ENCODE measurements around the gene PLIN4. TPM values are rescaled to one million over a fixed set of nuclear protein-coding genes. Genes with fewer than 3 reads are reported as not detected.

The PLIN4 gene
- total RNA-seq, 1 donor from 2014 or later = 0.64 TPM

DNA sequence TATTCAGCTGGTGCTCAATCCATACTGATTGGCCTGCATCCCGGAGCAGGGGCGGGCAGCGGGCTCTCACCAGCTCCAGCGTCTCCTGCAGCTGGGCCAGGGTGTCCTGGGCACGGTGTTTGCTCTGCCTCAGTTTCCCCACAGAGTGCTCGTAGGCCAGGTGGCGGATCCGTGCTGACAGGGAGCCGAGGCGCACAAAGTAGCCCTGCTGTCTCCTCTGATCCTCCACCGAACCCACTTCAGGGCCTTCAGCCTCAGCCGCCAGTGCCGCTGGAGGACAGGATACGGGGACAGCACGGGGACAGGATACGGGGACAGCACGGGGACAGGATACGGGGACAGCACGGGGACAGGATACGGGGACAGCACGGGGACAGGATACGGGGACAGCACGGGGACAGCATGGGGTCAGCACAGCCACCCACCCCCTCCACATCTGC is 7.3 kb upstream of the PLIN4 start:
- DNase-seq (ENCODE audit: low read depth in 2 of 2) = no peak

DNA sequence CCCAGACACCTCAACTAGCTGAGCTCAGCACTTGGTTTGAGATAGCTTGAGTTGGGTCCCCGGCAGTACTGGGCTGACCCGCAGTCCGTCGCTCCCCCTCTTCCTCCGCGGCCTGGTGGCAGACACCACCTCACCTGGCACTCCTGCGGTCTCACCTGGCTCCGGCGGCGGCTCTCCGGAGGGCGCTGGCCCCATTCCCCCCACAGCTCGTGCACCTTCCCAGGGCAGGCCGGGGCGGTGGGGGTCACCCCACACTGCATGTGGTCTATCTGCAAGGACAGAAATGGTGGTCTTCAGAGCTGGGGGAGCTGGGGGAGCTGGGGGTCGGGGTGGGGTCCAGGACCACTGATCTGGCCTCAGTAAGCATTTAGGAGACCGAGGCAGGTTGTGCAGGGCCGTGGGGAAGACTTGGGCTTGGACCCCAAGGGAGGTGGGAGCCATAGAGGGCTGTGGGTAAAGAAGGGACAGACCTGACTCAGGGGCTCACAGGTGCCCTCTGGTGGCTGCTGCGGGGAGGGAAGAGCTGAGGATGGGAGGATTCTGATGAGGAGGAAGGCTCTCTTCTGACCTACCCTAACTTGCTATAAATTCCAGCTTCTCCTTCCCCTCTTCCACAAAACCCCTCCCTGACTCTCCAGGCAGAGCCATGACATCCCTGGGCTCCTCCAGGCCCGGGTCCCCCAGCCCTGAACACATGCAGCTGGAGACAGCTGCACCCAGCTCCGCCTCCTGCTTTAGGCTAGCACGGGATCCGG is 6.7 kb upstream of the PLIN4 start:
- DNase-seq (ENCODE audit: low read depth in 2 of 2) = peak in 1 of 2 donors; percentile 50

- DNase-seq (ENCODE audit: low read depth in 2 of 2) = peak in 1 of 2 donors; percentile 56
Observed at GRCh38 chr19:4523306-4524110, 5.2 kb upstream of the PLIN4 start.

DNA sequence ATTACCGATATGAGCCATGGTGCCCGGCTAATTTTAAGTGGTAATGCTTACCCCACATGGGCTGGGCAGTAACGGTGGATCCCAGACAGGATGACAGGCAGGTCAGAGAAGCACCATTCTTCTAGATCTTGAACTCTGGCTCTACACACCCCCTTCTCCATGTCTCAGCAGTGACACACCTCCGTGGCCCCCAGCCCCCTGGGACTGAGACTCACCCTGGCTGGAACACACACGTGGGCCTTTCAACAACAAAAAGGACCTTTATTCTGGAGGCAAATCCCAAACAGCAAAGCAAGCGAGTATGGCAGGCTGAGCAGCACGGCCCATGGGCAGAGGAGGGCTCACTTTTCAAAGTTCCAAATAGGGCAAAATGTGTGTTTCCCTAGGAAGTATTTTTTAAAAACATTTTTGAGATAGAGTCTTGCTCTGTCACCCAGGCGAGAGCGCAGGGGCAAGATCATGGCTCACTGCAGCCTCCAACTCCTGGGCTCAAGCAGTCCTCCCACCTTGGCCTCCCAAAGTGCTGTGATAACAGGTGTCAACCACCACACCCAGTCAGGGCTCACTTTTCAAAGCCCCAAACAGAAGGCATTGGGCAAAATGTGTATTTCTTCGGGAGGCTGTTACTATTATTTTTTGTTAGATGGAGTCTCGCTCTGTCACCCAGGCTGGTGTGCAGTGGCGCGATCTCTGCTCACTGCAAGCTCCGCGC is 4.2 kb upstream of the PLIN4 start:
- DNase-seq (ENCODE audit: low read depth in 2 of 2) = no peak

GRCh38 chr19:4521888-4522242 is 3.6 kb upstream of the PLIN4 start:
- no peak for DNase-seq (ENCODE audit: low read depth in 2 of 2)

DNA sequence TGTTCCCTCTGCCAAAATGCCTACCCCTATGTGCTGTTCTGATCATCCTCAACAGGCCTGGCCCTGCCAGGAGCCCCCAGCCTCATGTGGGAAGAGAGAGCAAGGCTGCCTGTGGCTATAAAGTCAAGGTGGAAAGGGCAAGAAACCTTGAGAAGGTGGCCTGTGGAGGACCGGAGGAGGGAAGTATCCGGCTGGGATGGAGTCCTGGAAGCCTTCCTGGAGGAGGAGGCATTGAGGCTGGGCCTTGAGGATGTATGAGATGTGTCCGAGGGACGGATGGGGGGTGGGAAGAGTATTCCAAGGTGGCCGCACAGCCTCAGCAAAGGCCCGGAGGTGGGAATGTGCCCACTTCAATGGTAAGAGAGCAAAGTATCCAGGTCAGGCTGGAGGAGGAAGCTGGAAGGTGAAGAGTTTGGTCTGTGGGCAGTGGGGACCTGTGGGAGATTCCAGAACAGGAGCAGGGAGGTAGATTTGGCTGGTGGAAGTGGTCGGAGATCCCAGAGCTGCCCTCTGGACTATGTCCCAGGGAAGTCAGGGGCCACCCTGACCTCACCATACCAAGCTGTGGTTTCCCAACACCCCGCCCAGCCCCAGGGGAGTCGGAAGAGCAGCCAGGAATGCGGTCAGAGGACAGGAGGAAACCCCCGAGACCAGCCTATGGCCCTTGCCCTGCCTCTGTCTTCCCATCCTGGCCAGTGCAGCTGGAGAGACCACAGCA is 3.0 kb upstream of the PLIN4 start:
- DNase-seq (ENCODE audit: low read depth in 2 of 2) = no peak

DNA sequence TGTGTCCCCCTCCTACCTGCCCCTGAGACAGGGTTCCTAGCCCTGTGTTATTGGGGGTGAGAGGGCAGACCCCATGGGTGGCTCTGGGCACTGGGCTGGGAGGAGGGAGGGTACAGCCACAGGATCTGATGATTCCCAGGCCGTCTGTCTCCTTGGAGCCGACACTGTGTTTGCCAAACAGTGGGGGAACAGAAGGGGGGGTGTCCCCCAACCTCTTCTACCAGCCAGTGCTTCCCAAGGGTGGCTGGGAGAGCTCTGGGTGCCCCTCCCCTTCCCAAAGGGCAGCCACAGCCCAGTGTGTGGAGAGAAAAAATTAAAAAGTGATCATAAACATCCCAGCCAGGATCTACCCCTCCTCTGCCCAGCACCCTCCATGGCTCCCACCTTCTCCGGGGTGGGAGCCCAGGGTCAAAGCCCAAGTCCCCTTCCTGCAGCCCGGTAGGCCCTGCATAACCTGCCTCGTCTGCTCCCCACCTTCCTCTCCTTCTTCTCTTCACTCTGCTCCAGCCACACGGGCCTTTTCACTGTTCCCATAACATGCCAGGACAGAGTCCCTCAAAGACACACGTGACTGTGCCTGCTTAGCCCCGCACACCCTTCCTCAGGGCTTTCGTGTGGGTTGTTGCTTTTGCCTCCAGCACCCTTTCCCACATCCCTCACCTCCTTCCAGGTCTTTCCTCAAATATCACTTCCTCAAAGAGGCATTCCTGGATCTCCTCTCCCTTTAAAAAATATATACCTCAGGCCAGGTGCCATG is 1.4 kb upstream of the PLIN4 start:
- no peak for DNase-seq (ENCODE audit: low read depth in 2 of 2)

DNA sequence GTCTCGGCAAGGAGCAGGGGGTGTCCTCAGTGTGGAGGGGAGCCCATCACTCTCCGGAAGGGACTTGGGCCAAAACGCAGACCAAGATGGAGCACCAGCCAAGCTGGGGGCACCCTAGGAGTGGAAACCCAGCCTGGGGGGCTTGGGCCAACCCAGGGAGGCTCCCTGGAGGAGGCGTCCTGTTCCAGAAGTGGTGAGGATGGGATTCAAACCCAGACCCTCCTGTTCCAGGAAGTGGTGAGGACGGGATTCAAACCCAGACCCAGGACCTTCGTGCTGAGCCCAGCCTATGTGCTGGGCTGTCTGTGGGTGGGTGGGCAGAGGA is 848 bp upstream of the PLIN4 start:
- DNase-seq (ENCODE audit: low read depth in 2 of 2) = no peak

DNA sequence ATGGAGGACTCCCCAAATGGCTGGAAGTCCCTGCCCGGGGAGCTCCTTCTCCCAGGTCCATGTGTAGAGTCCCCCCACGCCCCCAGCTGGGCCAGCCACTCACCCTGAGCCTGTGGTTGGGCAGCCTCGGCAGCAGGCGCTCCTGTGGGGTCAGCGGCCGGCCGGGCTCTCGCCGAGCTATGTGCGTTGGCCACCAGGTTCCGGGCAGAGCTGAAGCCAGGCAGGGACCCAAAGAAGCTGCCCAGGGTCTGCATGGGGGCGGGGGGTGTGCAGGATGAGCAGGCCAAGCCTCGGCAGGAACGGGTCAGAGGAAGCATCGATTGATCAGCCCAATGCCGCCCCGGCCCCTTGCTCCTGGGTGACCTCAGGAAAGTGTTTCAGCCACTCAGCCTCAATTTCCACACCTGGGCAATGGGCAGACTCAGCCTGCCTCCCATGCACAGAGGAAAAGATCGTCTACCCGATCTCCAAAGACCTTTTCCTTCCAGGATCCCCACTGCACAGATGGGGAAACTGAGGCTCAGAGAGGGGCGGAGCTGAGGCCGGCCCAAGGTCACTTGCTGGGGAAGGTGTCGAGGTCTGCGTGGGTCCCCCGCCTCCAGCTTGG is 732 bp downstream of the PLIN4 start:
- DNase-seq (ENCODE audit: low read depth in 2 of 2) = no peak

- no peak for DNase-seq (ENCODE audit: low read depth in 2 of 2)
Observed at GRCh38 chr19:4516939-4517300, 1.4 kb downstream of the PLIN4 start.

DNA sequence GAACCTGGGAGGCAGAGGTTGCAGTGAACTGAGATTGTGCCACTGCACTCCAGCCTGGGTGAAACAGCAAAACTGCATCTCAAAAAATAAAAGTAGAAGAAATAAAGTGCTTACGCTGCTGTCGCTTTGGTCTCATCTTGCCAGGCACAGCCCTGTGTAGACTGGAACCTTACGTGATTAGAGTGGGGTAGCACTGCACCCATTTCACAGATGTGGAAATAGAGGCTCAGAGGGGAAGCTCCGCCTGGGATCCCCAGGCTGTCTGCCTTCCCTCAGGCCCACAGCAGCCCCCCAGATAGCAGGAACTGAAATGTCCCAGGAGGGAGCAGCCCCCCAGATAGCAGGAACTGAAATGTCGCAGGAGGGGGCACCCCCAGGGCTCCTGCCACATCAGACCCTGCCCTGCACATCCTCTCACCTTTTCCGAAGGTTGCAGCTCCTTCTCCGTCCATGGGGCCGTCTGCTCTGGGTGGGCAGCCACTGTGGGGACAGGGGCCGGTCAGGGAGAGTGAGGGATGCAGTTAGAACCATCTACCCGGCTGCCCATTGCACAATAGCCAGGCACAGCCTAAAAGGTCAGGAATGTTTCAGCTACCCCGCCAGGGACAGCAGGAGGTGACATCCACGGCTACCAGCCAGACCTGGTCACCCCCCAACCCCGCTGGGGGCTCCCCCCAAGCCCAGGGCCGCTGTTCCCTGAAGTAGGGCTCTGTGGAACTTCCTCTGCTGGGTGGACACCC is 1.9 kb downstream of the PLIN4 start:
- no peak for DNase-seq (ENCODE audit: low read depth in 2 of 2)

DNA sequence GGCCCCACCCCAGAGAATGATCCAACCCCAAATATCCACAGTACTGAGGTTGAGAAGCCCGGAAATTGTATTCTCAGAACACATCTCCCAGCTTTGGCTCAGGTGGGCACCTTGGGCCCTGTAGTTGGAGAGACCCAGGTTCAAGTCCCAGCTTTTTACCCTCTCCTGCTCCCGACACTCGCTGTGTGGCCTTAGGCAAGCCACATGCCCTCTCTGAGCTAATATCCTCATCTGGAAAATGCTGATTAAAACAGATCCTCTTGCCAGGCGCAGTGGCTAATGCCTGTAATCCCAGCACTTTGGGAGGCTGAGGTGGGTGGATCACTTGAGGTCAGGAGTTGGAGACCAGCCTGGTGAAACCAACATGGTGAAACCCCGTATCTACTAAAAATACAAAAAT is 2.6 kb downstream of the PLIN4 start:
- no peak for DNase-seq (ENCODE audit: low read depth in 2 of 2)

- no peak for DNase-seq (ENCODE audit: low read depth in 2 of 2)
Observed at GRCh38 chr19:4513248-4513647, 5.0 kb downstream of the PLIN4 start.

- no peak for DNase-seq (ENCODE audit: low read depth in 2 of 2)
Observed at GRCh38 chr19:4512070-4512469, 6.2 kb downstream of the PLIN4 start.

DNA sequence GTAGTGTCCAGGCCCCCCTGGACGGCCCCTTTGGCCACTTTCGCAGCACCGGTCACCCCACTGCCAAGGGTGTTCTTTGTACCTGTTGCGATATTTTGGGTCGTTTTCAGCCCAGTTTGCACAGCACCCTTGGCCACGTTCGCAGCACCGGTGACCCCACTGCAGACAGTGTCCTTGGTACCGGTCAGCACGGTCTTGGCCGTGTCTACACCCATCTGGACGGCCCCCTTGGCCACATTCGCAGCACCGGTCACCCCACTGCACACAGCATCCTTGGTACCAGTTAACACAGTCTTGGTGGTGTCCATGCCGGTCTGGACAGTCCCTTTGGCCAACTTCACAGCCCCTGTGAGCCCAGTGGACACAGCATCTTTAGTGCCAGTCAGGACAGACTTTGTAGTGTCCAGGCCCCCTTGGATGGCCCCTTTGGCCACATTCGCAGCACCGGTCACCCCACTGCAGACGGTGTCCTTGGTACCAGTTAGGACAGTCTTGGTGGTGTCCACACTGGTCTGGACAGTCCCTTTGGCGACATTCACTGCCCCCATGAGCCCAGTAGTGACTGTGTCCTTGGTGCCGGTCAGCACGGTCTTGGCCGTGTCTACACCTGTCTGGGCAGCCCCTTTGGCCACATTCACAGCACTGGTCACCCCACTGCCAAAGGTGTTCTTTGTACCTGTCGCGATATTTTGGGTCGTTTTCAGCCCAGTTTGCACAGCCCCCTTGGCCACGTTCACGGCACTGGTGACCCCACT is 6.8 kb downstream of the PLIN4 start:
- no peak for DNase-seq (ENCODE audit: low read depth in 2 of 2)

- DNase-seq (ENCODE audit: low read depth in 2 of 2) = no peak
Observed at GRCh38 chr19:4510435-4511255, 7.6 kb downstream of the PLIN4 start.

DNA sequence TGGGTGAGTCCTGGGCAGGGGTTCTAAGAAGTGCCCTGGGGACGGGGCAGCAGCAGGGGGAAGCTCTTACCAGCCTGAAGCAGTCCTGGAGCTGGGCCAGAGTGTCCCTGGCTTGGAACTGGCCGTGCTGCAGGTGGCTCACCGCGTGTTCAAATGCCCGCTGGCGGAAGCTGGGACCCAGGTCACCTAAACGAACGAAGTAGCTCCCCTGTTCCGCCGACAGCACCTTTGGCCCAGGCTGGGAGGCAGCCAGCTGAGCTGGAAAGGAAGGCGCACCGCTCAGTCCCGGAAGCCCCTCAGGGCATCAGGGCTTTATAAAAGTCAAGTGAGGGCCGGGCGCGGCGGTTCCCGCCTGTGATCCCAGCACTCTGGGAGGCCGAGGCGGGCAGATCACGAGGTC is 9.6 kb downstream of the PLIN4 start:
- DNase-seq (ENCODE audit: low read depth in 2 of 2) = peak in 1 of 2 donors; percentile 9

DNA sequence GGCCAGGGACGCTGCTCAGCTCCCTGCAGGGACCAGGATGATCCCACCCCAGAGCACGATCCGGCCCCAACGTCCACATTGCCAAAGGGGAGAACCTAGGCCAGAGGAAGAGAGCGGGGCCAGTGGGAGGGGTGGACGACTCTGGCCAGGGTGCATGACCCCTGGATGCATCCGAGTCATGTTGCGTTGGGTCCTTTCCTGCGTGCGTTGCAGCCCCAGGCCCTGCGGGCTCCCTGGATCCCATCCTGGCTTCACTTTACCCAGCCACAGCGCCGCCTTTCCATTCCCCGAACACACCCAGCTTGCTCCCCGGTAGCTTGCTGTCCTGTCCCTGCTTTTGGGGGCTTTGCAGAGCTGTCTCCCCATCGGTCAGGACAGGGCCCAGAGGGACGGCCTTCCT is 10.5 kb downstream of the PLIN4 start:
- DNase-seq (ENCODE audit: low read depth in 2 of 2) = no peak

- no peak for DNase-seq (ENCODE audit: low read depth in 2 of 2)
Observed at GRCh38 chr19:4507150-4507452, 11.2 kb downstream of the PLIN4 start.
